Liver (tissue), 9 donors: Measurements from ENCODE around the gene PARP2. TPM values are rescaled to one million over a fixed set of nuclear protein-coding genes. Genes with fewer than 3 reads are reported as not detected.

Source experiments
- DNase-seq: peaks from one replicate; pipeline ENCODE4 v3.0.0-alpha.2; 2017; ENCODE audit warnings: low spot score
- H3K27ac ChIP-seq, 2 donors: one replicate each; pipeline ENCODE4 v1.7.0; 2013; ENCODE audit warnings: inconsistent platforms in 2 of 2, low read length in 2 of 2, control low read depth in 1 of 2, low read depth in 1 of 2, mild to moderate bottlenecking in 1 of 2
- H3K27me3 ChIP-seq, 4 donors: one replicate each; pipeline versions ENCODE4 v1.6.1 to v1.7.0; 2013; ENCODE audit warnings: low read length in 3 of 4, inconsistent platforms in 1 of 4, mild to moderate bottlenecking in 1 of 4, moderate library complexity in 1 of 4; ENCODE audit not compliant: control insufficient read depth in 4 of 4, insufficient read depth in 4 of 4
- H3K36me3 ChIP-seq, 4 donors: one replicate each; pipeline versions ENCODE4 v1.6.1 to v1.7.0; 2013; ENCODE audit warnings: low read length in 3 of 4, mild to moderate bottlenecking in 3 of 4, low read depth in 1 of 4, moderate library complexity in 1 of 4; ENCODE audit not compliant: control insufficient read depth in 4 of 4, insufficient read depth in 3 of 4
- H3K4me1 ChIP-seq, 4 donors: one replicate each; pipeline versions ENCODE4 v1.6.1 to v1.7.0; 2013; ENCODE audit warnings: low read length in 3 of 4, mild to moderate bottlenecking in 3 of 4, moderate library complexity in 1 of 4; ENCODE audit not compliant: control insufficient read depth in 4 of 4, insufficient read depth in 4 of 4
- H3K4me3 ChIP-seq, 3 donors: one replicate each; pipeline versions ENCODE4 v1.6.1 to v1.7.0; 2013; ENCODE audit warnings: low read length in 3 of 3, control low read depth in 1 of 3, low read depth in 1 of 3, mild to moderate bottlenecking in 1 of 3
- H3K9ac ChIP-seq, 2 donors: one replicate each; pipeline ENCODE4 v1.7.0; 2013; ENCODE audit warnings: low read length in 2 of 2, mild to moderate bottlenecking in 2 of 2, moderate library complexity in 2 of 2, control low read depth in 1 of 2, low read depth in 1 of 2
- H3K9me3 ChIP-seq, 4 donors: one replicate each; pipeline versions ENCODE4 v1.6.1 to v1.7.0; 2013; ENCODE audit warnings: low read length in 3 of 4; ENCODE audit not compliant: control insufficient read depth in 4 of 4
- CTCF ChIP-seq: fragments of 150-350 bp; IDR thresholded peaks from 2 replicates; pipeline ENCODE4 v1.5.1; 2017; ENCODE audit warnings: improper control_type of control experiment, low read depth, low read length; ENCODE audit not compliant: missing input control
- EGR1 ChIP-seq, 2 donors: IDR thresholded peaks; 2 replicates each; pipeline ENCODE4 v1.6.1; 2016 to 2018; ENCODE audit warnings: antibody characterized with exemption in 2 of 2, low read depth in 2 of 2
- FOXA1 ChIP-seq: IDR thresholded peaks from 2 replicates; pipeline ENCODE4 v1.6.1; 2016; ENCODE audit warnings: antibody characterized with exemption
- FOXA2 ChIP-seq: IDR thresholded peaks from 2 replicates; pipeline ENCODE4 v1.6.1; 2016; ENCODE audit warnings: antibody characterized with exemption
- GABPA ChIP-seq, 2 donors: IDR thresholded peaks in 1 of 2; conservative IDR thresholded peaks in 1 of 2; 2 replicates each; pipeline ENCODE4 v1.6.1; 2016; ENCODE audit warnings: antibody characterized with exemption in 2 of 2, mild to moderate bottlenecking in 1 of 2, moderate library complexity in 1 of 2
- HNF4A ChIP-seq, 2 donors: conservative IDR thresholded peaks; 2 replicates each; pipeline ENCODE4 v1.6.1; 2016; ENCODE audit warnings: antibody characterized with exemption in 2 of 2, mild to moderate bottlenecking in 2 of 2
- HNF4G ChIP-seq: IDR thresholded peaks from 2 replicates; pipeline ENCODE4 v1.6.1; 2016; ENCODE audit warnings: antibody characterized with exemption
- JUND ChIP-seq, 2 donors: IDR thresholded peaks; 2 replicates each; pipeline ENCODE4 v1.6.1; 2016; ENCODE audit warnings: antibody characterized with exemption in 2 of 2
- MAX ChIP-seq: IDR thresholded peaks from 2 replicates; pipeline ENCODE4 v1.6.1; 2016; ENCODE audit warnings: antibody characterized with exemption
- NR2F2 ChIP-seq: IDR thresholded peaks from 2 replicates; pipeline ENCODE4 v1.6.1; 2016; ENCODE audit warnings: antibody characterized with exemption
- RAD21 ChIP-seq, 2 donors: IDR thresholded peaks; 2 replicates each; pipeline ENCODE4 v1.6.1; 2016; ENCODE audit warnings: antibody characterized with exemption in 2 of 2, mild to moderate bottlenecking in 2 of 2
- REST ChIP-seq: IDR thresholded peaks from 2 replicates; pipeline ENCODE4 v1.6.1; 2016; ENCODE audit warnings: antibody characterized with exemption, mild to moderate bottlenecking
- RXRA ChIP-seq, 2 donors: IDR thresholded peaks; 2 replicates each; pipeline ENCODE4 v1.6.1; 2017 to 2018; ENCODE audit warnings: antibody characterized with exemption in 2 of 2, mild to moderate bottlenecking in 1 of 2
- SP1 ChIP-seq: IDR thresholded peaks from 2 replicates; pipeline ENCODE4 v1.6.1; 2018; ENCODE audit warnings: antibody characterized with exemption, mild to moderate bottlenecking
- TAF1 ChIP-seq: conservative IDR thresholded peaks from 2 replicates; pipeline ENCODE4 v1.6.1; 2016; ENCODE audit warnings: antibody characterized with exemption, mild to moderate bottlenecking
- YY1 ChIP-seq: IDR thresholded peaks from 2 replicates; pipeline ENCODE4 v1.6.1; 2016; ENCODE audit warnings: antibody characterized with exemption, mild to moderate bottlenecking
- WGBS: extraction: QIAGEN DNeasy Blood & Tissue Kit; methylation state at CpG from one replicate; pipeline ENCODE4 v1.1.7; 2013; 5-methylcytosine and 5-hydroxymethylcytosine counted together
- polyA plus RNA-seq, 2 donors: library from polyadenylated mRNA; stranded (reverse) in 1 of 2; unstranded in 1 of 2; fragments of 200-250 nt in 1 of 2; fragments of >200 nt in 1 of 2; fragmentation: Nextera tagmentation in 1 of 2; extraction: Ambion mirVana in 1 of 2; gene quantifications; one replicate each; pipeline versions ENCODE4 v1.2.1 to v1.2.3, GENCODE V29; 2013 to 2015
- total RNA-seq, 2 donors: library from RNA; depleted of rRNA; stranded (reverse); fragments of >200 nt; gene quantifications; one replicate each; pipeline ENCODE4 v1.2.3, GENCODE V29; 2014
- TF ChIP-seq, protein P1 (sequence below): IDR thresholded peaks from 2 replicates; pipeline ENCODE4 v1.6.1; 2016; ENCODE audit warnings: antibody characterized with exemption
- TF ChIP-seq, protein P2 (sequence below): IDR thresholded peaks from 2 replicates; pipeline ENCODE4 v1.6.1; 2016; ENCODE audit warnings: antibody characterized with exemption
- donor health status: healthy.
- donor health status: healthy.
- donor health status: healthy.
- donor health status: healthy.
- donor health status: healthy.

The PARP2 gene
- total and polyA plus RNA-seq, 4 donors: 5.6 to 13.3 (median 7.2) TPM

GRCh38 chr14:20327005-20327869 lies 16.2 kb upstream of the PARP2 start:
- Histone ChIP-seq H3K9ac (no peak overlapping the region), H3K4me3 (no peak overlapping the region), H3K27ac (no peak overlapping the region), H3K4me1 (peaks cover 7 to 46% (median 44%) of the 10 kb centered on the region in 4 donors), H3K36me3 (peaks cover 5 to 32% (median 24%) of the 10 kb centered on the region in 4 donors), H3K27me3 (no peaks in the 10 kb centered on the region), H3K9me3 (no peaks in the 10 kb centered on the region)
- 24% methylated on average over 8 of the region's 8 CpGs for WGBS
- no peak for DNase-seq
- TF ChIP-seq SP1: no peak
- TF ChIP-seq RXRA (IDR thresholded peaks at IDR 0.05): peak; percentile 50 to 61
- TF ChIP-seq YY1: peak; percentile 23
- no peak for TF ChIP-seq TAF1
- no peak for TF ChIP-seq FOXA1
- TF ChIP-seq GABPA (IDR thresholded peaks at IDR 0.05 in 1 of 2, conservative IDR thresholded peaks at IDR 0.05 in 1 of 2): no peak
- TF ChIP-seq RAD21 (IDR thresholded peaks at IDR 0.05): peak; percentile 90 to 95
- TF ChIP-seq EGR1 (IDR thresholded peaks at IDR 0.05; ENCODE audit: low read depth in 2 of 2): no peak
- no peak for TF ChIP-seq REST
- no peak for TF ChIP-seq FOXA2
- peak; percentile 77 for TF ChIP-seq NR2F2
- TF ChIP-seq, protein P1, sequence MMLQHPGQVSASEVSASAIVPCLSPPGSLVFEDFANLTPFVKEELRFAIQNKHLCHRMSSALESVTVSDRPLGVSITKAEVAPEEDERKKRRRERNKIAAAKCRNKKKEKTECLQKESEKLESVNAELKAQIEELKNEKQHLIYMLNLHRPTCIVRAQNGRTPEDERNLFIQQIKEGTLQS: no peak
- TF ChIP-seq MAX: no peak
- TF ChIP-seq CTCF: peak; percentile 73
- no peak for TF ChIP-seq HNF4A (conservative IDR thresholded peaks at IDR 0.05)
- TF ChIP-seq HNF4G: no peak
- peak; percentile 15 to 19 for TF ChIP-seq JUND (IDR thresholded peaks at IDR 0.05)
- TF ChIP-seq, protein P2, sequence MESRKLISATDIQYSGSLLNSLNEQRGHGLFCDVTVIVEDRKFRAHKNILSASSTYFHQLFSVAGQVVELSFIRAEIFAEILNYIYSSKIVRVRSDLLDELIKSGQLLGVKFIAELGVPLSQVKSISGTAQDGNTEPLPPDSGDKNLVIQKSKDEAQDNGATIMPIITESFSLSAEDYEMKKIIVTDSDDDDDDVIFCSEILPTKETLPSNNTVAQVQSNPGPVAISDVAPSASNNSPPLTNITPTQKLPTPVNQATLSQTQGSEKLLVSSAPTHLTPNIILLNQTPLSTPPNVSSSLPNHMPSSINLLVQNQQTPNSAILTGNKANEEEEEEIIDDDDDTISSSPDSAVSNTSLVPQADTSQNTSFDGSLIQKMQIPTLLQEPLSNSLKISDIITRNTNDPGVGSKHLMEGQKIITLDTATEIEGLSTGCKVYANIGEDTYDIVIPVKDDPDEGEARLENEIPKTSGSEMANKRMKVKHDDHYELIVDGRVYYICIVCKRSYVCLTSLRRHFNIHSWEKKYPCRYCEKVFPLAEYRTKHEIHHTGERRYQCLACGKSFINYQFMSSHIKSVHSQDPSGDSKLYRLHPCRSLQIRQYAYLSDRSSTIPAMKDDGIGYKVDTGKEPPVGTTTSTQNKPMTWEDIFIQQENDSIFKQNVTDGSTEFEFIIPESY: no peak
